ENCODE results near the gene KCTD1.

Gene KCTD1

GRCh38 chr18:26548415-26549262, at the start of gene KCTD1:
TSS of gene KCTD1 (minus strand) at chr18:26548553. CDS start at chr18:26548536, 17 bp downstream.
- peak; percentile 35 for DNase-seq

- no peak for DNase-seq
Measured at GRCh38 chr18:26593365-26594320, 45.3 kb upstream of the KCTD1 start.

GRCh38 chr18:26584745-26585144, 36.4 kb upstream of the KCTD1 start:
- no peak for DNase-seq

- no peak for DNase-seq
Measured at GRCh38 chr18:26579941-26580618, 31.7 kb upstream of the KCTD1 start.

- DNase-seq = no peak
Measured at GRCh38 chr18:26575865-26576217, 27.5 kb upstream of the KCTD1 start.

- no peak for DNase-seq
Measured at GRCh38 chr18:26574958-26575864, 26.9 kb upstream of the KCTD1 start.

GRCh38 chr18:26568926-26569665, 20.7 kb upstream of the KCTD1 start:
- no peak for DNase-seq

- no peak for DNase-seq
Measured at GRCh38 chr18:26568513-26568912, 20.2 kb upstream of the KCTD1 start.

- no peak for DNase-seq
Measured at GRCh38 chr18:26566874-26567555, 18.7 kb upstream of the KCTD1 start.

GRCh38 chr18:26565514-26565913, 17.2 kb upstream of the KCTD1 start:
- DNase-seq = no peak

GRCh38 chr18:26563024-26563423, 14.7 kb upstream of the KCTD1 start:
- no peak for DNase-seq

- no peak for DNase-seq
Measured at GRCh38 chr18:26562568-26562967, 14.2 kb upstream of the KCTD1 start.

GRCh38 chr18:26561769-26562168, 13.4 kb upstream of the KCTD1 start:
- DNase-seq = no peak

- DNase-seq = no peak
Measured at GRCh38 chr18:26556573-26556972, 8.2 kb upstream of the KCTD1 start.

GRCh38 chr18:26555804-26556553, 7.6 kb upstream of the KCTD1 start:
- DNase-seq = no peak

GRCh38 chr18:26553943-26554342, 5.6 kb upstream of the KCTD1 start:
- no peak for DNase-seq

- DNase-seq = no peak
Measured at GRCh38 chr18:26551695-26552081, 3.3 kb upstream of the KCTD1 start.

- DNase-seq = no peak
Measured at GRCh38 chr18:26550998-26551694, 2.8 kb upstream of the KCTD1 start.
